ENCODE data around the gene TRIM63. TPM values are rescaled to one million over a fixed set of nuclear protein-coding genes. Genes with fewer than 3 reads are reported as not detected.

TRIM63 gene
- total RNA-seq, 2 donors from 2014 or later, result not detected

DNA sequence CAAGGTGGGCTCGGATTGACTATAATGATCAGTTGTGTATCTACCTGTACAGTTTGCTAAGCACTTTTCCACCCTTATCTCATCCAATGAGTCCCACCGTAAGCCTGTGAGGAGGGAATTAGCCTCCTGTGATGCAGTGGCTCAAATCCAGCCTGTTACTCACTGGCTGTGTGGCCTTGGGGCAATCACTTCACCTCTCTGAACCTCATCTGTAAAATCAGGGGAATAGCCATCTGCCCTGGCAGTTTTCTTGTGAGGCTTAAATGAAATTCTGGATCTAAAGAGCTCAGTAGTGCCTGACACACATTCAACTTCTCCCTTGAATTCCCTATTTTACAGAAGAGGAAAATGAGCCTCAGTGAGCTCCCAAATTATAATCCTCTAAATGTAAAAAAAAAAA, 53.3 kb downstream of the TRIM63 start:
- Histone ChIP-seq H3K27ac (no peak overlapping the region), H3K9me3 (no peaks in the 10 kb centered on the region), H3K4me1 (peaks cover 11% of the 10 kb centered on the region), H3K4me3 (no peak overlapping the region), H3K36me3 (replicated peaks in 1 of 2; ENCODE audit: insufficient read depth in 1 of 2, low read depth in 2 of 2) (no peaks in the 10 kb centered on the region), H3K27me3 (no peaks in the 10 kb centered on the region)
- ATAC-seq (no peak), DNase-seq (no peak)
- no peak for TF ChIP-seq POLR2A (IDR thresholded peaks at IDR 0.05)
- intact Hi-C loops (cut with DNase I), result no loop called here
- 84 to 94% methylated on average over 2 of the region's 2 CpGs for WGBS, 2 donors

DNA sequence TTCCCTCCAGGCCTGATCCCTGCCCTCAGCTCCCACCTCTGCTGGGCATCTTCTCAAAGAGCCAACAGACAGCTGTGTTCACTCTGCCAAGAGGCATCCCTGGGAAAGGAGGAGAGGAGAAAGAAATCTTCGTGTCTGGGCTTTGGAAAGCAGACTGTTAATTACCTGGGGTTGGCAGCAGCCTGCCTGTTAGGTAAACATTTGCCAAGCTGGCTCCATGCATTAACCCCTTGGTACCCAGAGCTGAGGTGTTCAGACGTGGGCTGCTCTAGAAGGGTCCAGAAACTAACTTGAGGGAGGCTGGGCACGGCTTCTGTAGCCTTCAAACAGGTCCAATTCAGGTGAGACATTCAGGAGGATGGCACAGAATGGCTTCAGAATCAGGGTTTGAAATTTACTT, 54.6 kb downstream of the TRIM63 start:
- TF ChIP-seq, protein P1, sequence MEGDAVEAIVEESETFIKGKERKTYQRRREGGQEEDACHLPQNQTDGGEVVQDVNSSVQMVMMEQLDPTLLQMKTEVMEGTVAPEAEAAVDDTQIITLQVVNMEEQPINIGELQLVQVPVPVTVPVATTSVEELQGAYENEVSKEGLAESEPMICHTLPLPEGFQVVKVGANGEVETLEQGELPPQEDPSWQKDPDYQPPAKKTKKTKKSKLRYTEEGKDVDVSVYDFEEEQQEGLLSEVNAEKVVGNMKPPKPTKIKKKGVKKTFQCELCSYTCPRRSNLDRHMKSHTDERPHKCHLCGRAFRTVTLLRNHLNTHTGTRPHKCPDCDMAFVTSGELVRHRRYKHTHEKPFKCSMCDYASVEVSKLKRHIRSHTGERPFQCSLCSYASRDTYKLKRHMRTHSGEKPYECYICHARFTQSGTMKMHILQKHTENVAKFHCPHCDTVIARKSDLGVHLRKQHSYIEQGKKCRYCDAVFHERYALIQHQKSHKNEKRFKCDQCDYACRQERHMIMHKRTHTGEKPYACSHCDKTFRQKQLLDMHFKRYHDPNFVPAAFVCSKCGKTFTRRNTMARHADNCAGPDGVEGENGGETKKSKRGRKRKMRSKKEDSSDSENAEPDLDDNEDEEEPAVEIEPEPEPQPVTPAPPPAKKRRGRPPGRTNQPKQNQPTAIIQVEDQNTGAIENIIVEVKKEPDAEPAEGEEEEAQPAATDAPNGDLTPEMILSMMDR (IDR thresholded peaks at IDR 0.05), result no peak
- no peak for TF ChIP-seq POLR2A (IDR thresholded peaks at IDR 0.05)
- Histone ChIP-seq H3K4me3 (no peak overlapping the region), H3K4me1 (peaks cover 11% of the 10 kb centered on the region), H3K27me3 (no peaks in the 10 kb centered on the region), H3K27ac (no peak overlapping the region), H3K36me3 (replicated peaks in 1 of 2; ENCODE audit: insufficient read depth in 1 of 2, low read depth in 2 of 2) (no peaks in the 10 kb centered on the region), H3K9me3 (no peaks in the 10 kb centered on the region)
- 13 to 29% methylated on average over 1 to 3 of the region's 3 CpGs for WGBS, 2 donors
- no peak for ATAC-seq
- DNase-seq, result peak in 1 of 4 donors; percentile 52
- intact Hi-C loops (cut with DNase I), result no loop called here

DNA sequence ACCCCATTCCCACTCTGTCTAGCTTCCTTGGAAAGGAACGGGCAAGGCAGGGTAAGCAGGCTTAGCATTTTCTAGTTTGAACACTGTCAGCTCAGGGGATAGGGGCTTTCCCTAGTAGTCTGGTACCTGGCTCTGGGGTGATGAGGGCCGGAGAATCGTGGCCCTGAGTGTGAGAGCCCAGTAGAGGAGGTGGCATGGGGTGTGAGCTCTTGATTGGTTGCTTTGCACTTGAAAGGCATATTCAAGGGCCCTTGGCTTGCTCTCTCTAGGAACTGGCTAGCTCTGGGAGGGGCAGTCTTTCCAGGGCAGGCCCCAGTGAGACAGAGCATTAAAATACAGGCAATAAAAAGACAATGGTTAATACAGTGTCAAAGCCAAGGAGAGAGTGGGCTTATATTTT, 56.6 kb downstream of the TRIM63 start:
- Histone ChIP-seq H3K4me3 (no peak overlapping the region), H3K4me1 (peaks cover 11% of the 10 kb centered on the region), H3K27ac (no peak overlapping the region), H3K36me3 (replicated peaks in 1 of 2; ENCODE audit: insufficient read depth in 1 of 2, low read depth in 2 of 2) (no peaks in the 10 kb centered on the region), H3K27me3 (no peaks in the 10 kb centered on the region), H3K9me3 (no peaks in the 10 kb centered on the region)
- TF ChIP-seq, protein P1 (IDR thresholded peaks at IDR 0.05), result no peak
- no peak for TF ChIP-seq POLR2A (IDR thresholded peaks at IDR 0.05)
- 72 to 79% methylated on average over 3 of the region's 3 CpGs for WGBS, 2 donors
- DNase-seq, result no peak
- no peak for ATAC-seq
- intact Hi-C loops (cut with DNase I), result no loop called here

DNA sequence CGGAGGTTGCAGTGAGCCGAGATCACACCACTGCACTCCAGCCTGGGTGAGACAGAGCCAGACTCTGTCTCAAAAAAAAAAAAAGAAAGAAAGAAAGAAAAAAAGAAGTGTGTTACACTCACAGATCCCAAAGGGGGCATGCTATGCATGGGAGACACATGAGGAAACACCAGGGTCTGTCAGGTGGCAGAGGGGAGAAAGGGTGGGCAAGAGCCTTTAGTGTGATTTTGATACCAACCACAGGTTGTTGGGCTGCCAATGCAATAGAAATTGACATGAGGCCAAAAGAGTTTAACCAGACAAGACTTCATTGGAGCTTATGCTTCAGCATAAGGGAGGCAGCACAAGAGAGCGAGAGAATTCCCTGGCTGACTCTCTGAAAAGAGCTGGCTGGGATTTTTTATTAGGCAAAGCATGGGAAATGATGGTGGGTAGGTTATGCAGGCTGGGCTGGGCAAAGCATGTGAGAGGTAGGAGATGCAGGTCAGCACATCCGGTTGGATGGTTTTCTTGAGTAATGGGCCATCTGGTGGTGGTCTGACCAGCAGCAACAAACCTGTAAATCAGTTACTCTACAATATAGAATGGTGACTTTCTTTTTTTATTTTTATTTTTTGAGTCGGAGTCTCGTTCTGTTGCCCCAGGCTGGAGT, 57.5 kb downstream of the TRIM63 start:
- intact Hi-C loops (cut with DNase I), result loop anchor here (10.0 kb wide), 1 partner anchor 175 kb away; no protein-coding TSS in a partner anchor
- H3K4me3 ChIP-seq, result no peak overlapping the region
- no peak for ATAC-seq
- H3K27me3 ChIP-seq, result no peaks in the 10 kb centered on the region
- DNase-seq, result no peak
- no peak overlapping the region for H3K27ac ChIP-seq
- no peak for TF ChIP-seq POLR2A (IDR thresholded peaks at IDR 0.05)
- TF ChIP-seq, protein P1 (IDR thresholded peaks at IDR 0.05), result no peak
- H3K36me3 ChIP-seq (replicated peaks in 1 of 2; ENCODE audit: insufficient read depth in 1 of 2, low read depth in 2 of 2), result no peaks in the 10 kb centered on the region
- no peaks in the 10 kb centered on the region for H3K9me3 ChIP-seq
- H3K4me1 ChIP-seq, result peaks cover 16% of the 10 kb centered on the region
- WGBS, 2 donors, result 65 to 66% methylated on average over 6 of the region's 6 CpGs

DNA sequence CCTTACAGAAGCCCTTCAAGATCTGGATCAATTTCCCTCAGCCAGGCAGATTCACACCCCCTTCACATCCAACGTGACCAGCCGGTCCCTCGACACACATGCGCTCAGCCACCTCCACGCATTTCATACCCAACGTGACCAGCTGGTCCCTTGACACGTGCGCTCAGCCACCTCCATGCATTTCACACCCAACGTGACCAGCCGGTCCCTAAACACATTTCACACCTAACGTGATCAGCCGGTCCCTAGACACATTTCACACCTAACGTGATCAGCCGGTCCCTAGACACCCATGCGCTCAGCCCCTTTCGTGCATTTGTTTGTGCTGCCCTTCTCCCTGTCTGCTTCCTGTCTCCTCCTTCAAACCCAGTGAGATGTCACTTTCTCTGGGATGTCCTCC, 60.7 kb downstream of the TRIM63 start:
- TF ChIP-seq, protein P1 (IDR thresholded peaks at IDR 0.05), result no peak
- no peak for TF ChIP-seq POLR2A (IDR thresholded peaks at IDR 0.05)
- 88 to 94% methylated on average over 16 of the region's 16 CpGs for WGBS, 2 donors
- Histone ChIP-seq H3K36me3 (replicated peaks in 1 of 2; ENCODE audit: insufficient read depth in 1 of 2, low read depth in 2 of 2) (no peaks in the 10 kb centered on the region), H3K9me3 (no peaks in the 10 kb centered on the region), H3K4me1 (peaks cover 6% of the 10 kb centered on the region), H3K27me3 (no peaks in the 10 kb centered on the region), H3K27ac (no peak overlapping the region), H3K4me3 (no peak overlapping the region)
- intact Hi-C loops (cut with DNase I), result loop anchor here (10.0 kb wide), 1 partner anchor 172 kb away; no protein-coding TSS in a partner anchor
- DNase-seq, result no peak
- no peak for ATAC-seq

Data from body of pancreas (tissue), 4 donors.